Activated T-cell treated with anti-CD3 and anti-CD28 coated beads, Interleukin-2, amount 50 U/mL, for 48 hours (primary cell): Measurements from ENCODE around the gene KRTAP4-5.
"Not testable (repeated sequence)": the region's sequence is repeated elsewhere in the genome, so short reads cannot be mapped to it uniquely, and the experiment has no call there.

Experiments used
- DNase-seq, 2 experiments: peaks; one replicate each; pipeline ENCODE4 v3.0.0-alpha.2; 2020

The KRTAP4-5 gene

DNA sequence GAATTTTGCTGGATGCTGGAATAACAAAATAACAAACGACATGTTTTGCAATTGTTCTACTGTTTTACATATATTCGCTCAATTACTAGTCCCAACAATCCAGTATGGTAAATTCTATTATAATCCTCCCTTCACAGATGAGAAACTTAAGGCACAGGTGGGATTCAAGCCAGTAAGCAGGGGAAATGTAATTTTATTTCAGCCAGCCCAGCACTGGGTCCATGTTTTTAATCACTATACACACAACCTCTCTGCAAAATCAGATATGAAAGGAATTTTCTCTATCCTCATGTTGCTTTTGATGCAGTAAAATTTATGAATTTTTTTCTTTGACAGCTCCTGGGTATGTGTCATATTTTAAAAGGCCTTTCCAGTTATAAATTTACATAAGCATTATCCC, 4.4 kb downstream of the KRTAP4-5 start:
- DNase-seq, result no peak

DNA sequence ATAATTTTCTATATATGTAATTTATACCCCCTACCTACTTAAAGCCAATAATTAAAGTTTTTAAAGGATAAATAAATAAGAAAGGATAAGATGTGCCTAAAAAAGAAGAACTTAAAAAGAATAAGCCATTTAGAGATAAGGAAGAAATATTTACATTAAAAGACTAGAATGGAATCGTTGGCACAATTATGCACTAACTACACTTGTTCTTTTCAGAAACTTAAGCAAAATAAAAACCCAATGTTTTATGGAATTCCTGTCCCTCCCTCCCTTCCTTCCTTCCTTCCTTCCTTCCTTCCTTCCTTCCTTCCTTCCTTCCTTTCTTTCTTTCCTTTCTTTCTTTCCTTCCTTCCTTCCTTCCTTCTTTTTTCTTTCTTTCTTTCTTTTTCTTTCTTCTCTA, 4.8 kb downstream of the KRTAP4-5 start:
- DNase-seq, result no peak

DNA sequence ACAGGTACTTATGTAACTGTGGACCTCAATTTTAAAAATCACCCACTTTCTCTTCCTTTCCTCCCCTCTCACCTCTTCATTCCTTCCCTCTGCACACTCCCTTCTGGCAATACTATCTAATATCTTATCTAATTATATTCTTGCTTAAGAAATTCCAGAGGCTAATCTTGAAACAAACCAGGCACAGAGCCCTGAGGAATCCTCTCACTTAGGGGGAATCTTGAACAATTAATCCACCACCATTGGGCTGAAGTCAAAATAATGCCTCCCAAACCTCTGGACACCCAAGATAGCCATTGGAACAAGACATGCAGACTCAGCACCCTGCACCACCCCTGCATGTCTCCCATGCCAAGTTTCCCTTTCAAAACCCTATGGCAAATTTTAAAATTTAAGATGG, 8.3 kb downstream of the KRTAP4-5 start:
- no peak for DNase-seq

- DNase-seq, result no peak
These were observed 9.1 kb downstream of the KRTAP4-5 start, which contains the start of gene KRTAP4-6 for GRCh38 chr17:41140360-41141131. Gene KRTAP4-6, minus strand, starts transcription at chr17:41140544. Its CDS starts 57 bp downstream, at chr17:41140487.

GRCh38 chr17:41139865-41140264, 9.8 kb downstream of the KRTAP4-5 start:
- DNase-seq, result not testable (repeated sequence)

DNA sequence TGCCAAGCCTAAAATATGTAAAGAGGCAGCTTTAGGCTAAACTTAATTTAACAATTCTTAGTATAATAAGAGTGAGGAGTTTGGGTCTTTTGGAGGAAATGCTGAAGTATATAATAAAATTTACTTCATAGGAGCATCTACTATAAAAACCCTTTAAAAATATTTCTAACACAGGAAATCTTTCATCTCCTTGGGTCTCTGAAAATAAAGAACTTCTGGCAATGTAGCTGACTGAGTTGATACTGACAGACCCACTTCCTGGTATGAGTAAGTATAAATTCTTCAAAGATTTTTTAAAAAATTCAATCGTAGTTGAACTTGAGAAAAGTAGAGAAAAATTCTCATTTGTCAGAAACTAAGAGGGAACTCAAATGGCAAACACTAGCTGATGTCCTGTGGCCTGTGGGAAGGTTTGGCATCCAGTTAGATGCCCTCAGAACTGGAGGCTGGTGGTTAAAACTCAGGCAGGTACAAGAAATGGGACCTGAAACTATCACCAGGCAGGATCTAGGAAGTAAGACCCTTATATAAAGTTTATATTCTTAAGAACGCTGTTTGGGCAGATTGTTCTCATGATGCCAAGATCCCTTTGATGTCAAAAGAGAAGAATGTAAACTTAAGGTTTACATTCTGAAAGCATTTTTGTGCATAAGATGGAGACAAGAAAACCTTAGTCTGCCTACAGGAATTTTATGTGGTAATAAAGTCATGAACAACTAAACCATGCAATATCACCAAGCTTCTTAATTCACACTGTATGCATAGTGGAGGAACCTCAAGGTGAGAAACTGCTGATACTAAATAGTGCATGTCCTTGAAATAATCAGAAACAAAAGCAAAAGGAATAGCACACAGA, 15.5 kb downstream of the KRTAP4-5 start:
- no peak for DNase-seq

- DNase-seq, result no peak
These were observed 17.6 kb downstream of the KRTAP4-5 start for GRCh38 chr17:41131979-41132378.

DNA sequence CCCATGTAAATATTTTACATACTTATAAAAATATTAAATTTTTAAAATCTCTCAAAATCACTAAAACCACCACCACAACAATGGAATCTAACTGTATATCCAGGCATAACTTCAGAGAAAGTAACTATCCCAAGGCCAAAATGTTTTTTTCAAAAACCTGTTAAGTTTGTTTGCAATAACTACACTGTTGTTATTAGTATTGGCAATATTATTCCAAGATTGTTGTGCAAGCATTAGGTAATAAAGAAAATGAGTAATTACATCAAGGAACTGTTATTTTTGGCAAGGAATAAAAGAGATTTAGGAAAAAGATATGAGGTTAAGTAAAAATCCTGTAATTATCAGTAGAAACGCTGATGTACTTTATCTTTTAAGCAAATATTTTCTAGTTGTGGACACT, 22.3 kb downstream of the KRTAP4-5 start:
- no peak for DNase-seq

- DNase-seq, result no peak
These were observed 23.2 kb downstream of the KRTAP4-5 start for GRCh38 chr17:41126412-41126811.

- no peak for DNase-seq
These were observed 24.6 kb downstream of the KRTAP4-5 start for GRCh38 chr17:41125064-41125463.

- not testable (repeated sequence) for DNase-seq
These were observed 25.6 kb downstream of the KRTAP4-5 start, which contains the start of gene KRTAP4-12 for GRCh38 chr17:41123991-41124371. Gene KRTAP4-12, minus strand, starts transcription at chr17:41124182. Its CDS starts 60 bp downstream, at chr17:41124122.

DNA sequence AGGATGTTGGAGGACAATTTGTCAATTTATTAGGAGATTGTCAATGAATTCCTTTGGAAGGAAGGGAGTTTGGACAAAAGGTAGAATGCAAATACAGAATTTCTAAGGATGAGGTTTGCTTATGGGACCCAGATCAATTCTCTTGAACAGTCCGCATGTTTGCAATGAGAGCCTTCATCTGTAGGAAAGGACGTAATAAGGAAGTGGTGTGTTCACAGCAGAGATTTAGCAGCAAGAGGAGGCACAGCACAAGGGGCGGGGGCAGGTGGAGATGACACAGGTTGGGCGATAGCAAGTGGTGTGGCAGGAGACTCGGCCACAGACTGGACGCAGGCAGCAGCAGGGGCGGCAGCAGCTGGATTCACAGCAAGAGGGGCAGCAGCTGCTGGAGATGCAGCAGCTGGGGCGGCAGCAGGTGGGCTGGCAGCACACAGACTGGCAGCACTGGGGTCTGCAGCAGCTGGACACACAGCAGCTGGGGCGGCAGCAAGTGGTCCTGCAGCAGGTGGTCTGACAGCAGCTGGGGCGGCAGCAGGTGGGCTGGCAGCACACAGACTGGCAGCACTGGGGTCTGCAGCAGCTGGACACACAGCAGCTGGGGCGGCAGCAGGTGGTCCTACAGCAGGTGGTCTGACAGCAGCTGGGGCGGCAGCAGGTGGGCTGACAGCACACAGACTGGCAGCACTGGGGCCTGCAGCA, 26.2 kb downstream of the KRTAP4-5 start:
- not testable (repeated sequence) for DNase-seq

- DNase-seq, result no peak
These were observed 27.9 kb downstream of the KRTAP4-5 start for GRCh38 chr17:41121742-41122141.

GRCh38 chr17:41119696-41120690, 29.6 kb downstream of the KRTAP4-5 start:
- DNase-seq, result not testable (repeated sequence)

- no peak for DNase-seq
These were observed 30.9 kb downstream of the KRTAP4-5 start for GRCh38 chr17:41118721-41119120.

DNA sequence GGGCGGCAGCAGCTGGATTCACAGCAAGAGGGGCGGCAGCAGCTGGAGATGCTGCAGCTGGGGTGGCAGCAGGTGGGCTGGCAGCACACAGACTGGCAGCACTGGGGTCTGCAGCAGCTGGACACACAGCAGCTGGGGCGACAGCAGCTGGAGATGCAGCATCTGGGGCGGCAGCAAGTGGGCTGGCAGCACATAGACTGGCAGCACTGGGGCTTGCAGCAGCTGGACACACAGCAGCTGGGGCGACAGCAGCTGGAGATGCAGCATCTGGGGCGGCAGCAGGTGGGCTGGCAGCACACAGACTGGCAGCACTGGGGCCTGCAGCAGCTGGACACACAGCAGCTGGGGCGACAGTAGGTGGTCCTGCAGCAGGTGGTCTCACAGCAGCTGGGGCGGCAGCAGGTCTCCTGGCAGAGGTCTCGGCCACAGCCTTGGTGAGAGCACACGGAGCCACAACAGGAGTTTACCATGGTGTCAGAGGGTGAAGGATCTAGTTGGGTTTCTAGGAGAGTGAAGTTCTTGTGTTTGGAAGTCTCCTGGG, 31.7 kb downstream of the KRTAP4-5 start, which contains the start of gene KRTAP4-11:
Gene KRTAP4-11, minus strand, starts transcription at position 528 of the 541 bp plus-strand sequence. Its CDS starts 58 bp downstream, at position 470.
- DNase-seq, result not testable (repeated sequence)

DNA sequence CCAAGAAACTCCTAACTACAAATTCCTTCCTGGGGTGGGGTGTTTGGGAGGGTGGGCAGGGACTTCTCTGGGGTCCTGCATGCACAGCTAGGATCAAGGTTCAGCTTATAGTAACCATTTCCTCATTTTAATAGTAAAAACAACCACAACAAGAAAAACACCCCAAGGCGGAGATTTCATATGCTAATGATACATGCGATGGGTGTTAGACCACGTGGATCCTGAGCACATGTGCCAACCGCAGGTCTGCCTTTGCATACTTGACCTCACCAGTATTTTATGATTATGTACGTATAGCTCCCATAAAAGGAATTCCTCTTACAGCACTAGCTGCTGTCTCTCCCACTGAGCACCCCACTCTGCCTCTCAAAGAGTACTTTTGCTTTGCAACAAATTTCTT, 33.3 kb downstream of the KRTAP4-5 start:
- DNase-seq, result no peak

DNA sequence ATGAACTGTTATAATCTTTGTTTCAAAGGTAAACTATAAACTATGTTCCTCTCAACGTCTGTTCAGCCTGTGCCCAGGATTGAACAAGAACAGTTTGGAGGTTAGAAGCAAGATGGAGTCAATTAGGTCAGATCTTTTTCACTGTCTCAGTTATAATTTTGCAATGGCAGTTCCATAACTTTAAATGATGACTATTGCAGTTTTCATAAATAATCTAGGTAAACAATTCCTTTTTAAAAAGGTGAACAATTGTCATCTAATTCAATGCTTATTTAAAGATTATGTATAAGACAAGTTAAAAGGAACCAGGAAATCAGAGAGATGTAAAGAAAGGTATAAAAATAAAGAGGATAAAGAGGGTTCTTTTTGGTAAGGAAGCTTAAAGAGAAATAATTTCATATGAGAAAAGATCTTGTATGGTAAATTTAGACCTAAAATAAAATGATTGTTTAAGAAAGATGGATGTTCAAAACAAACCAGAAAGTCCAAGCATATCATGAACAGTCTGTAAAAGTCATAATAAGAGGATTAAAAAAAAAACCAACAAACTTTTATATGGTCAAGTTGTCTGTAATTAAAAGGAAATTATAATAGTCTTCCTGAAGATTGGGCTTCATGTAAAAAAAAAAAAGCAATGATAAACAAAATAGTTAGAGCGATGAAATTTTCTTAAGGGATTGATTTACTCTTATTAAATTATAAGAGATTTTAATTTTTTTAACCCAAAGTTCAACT, 38.3 kb downstream of the KRTAP4-5 start:
- DNase-seq, result no peak

DNA sequence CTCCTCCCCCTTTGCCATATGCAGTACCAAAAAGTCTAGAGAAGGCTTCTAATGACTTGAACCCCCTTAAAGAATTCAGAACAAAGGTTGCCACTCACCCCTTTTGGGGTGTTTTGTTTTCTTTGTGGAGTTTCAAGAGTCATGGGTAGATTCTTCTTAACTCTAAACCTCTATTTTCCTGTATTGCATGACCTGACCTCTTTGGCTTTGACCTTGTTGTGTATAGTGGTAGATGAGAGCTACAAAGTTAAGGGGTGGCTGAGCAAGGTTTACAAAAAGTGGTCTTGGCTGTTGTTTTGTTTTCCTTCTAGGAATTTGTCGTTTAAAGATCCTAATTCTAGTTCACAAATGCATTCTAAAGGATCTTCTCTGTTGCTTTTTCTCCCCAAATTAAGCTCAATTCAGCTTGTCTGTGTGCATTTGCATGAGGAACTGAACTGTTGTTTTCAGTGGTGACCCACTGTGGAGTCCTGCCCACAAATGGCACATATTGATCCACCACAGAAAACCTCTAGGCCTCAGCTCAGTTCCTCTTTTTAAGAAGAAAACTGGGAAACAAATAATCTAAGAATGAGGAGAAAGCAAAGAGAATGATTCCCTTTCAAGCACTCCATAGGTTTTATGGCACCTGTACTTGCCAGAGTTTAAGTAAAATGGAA, 40.8 kb downstream of the KRTAP4-5 start:
- not testable (repeated sequence) for DNase-seq

DNA sequence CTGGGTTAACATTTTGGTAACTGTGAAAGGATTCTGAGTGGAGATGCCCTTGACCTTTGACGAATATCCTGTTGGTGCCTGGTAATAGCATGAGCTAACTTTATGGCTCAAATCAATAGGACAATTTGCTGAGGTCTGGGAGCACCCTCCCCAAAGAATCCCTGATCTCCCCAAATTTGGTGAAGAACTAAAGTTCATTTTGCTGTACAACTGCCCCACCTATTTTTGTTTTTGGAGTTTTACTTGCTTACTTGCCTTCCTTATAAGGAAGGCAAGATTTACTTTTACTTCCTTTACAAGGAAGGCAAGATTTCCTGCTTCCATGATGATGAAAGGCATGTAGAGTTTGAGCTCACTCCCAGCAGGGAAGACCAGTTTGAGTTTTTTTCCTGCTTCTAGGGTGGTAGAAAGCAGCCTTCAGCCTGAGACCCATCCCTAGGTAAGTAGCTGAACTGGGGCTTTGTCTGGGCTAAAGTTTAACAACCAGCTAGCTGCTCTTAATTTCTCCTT, 41.6 kb downstream of the KRTAP4-5 start:
- no peak for DNase-seq
